Activated CD8-positive, alpha-beta memory T cell treated with anti-CD3 and anti-CD28 coated beads, Interleukin-2, amount 50 U/mL, for 48 hours (primary cell): ENCODE results near the gene BCL6.

Experiments
- DNase-seq: peaks from one replicate; pipeline ENCODE4 v3.0.0-alpha.2; 2020

The BCL6 gene

DNA sequence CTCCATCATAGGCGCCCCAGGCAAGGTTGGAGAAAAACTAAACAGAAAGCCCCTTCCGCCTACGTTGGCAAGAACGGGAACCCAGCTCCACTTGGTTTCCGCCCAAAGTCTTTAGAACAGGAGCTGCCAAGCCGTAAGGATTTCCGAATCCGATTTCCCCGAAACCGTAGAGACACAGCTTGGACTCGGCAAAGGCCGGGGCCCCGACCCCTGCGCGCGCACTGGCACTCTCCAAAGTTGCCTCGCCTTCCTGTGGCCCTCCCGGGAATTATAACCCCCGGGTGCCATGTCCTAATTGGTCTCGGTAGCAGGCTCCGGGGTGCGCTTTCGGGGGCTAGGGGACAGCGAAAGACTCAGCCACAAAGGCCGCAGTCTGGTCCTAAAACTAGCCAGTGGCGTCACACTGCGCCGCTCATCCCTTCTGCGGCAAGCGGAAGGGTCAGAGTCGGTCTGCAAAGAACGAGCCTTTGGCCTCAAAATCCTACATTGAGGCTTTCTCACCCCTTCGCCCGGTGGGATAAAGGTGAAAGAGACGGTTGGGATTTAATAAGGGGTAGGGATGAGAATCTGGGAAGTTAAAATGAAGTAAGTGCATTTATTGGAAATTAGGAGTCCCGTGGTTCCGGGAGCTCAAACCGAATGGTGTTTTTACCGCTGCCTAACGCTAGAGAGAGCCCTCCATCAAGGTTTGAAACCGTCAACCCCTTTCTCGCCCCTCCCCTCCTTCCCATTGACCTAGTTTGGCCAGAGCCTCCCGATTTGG is 6.8 kb downstream of the BCL6 start:
- peak; percentile 81 for DNase-seq

DNA sequence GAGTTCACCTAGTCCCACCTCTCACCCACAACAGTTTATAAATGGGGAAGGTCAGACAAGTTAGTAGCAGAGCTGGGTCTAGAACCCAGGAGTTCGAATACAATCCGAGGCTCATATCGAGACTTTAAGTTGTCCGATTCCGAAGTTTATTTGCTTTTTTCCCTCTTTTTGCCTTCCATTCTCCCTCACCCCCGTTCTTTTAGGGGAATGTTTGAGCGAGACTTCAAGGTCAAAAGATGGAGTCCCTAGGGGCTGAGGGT is 7.3 kb downstream of the BCL6 start:
- no peak for DNase-seq

DNA sequence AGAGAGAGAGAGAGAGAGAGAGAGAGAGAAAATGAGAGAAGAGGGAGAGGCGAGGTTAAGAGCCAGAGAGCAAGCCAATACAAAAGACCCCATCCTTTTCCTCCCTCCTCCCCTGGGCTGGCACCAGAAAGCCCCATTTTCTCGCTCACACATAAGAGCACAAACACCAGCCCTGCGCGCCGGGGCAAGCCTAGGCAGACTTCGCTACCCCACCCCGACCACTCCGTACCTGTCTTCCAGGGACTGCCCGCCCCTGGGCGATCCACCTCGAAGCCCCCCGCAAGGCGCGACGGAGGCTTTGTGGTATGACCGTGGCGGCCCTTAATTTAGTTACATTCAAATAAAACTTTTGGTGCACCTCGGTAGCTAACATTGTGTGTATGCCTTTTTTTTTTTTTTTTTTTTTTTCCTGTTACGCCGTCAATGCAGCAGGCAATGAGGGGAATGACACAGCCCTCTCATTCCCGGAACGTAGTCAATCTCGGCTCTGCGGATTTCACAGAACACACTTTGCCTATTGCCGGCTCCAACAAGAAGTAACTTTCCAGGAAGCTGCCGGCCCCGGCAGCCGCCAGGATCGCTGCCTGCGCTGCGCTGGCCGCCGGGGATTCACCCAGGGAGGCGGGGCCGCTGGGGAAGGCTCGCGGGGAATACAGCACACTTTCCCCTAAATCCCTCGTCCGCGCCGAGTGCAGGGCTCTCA is 7.7 kb downstream of the BCL6 start:
- DNase-seq: peak; percentile 79

DNA sequence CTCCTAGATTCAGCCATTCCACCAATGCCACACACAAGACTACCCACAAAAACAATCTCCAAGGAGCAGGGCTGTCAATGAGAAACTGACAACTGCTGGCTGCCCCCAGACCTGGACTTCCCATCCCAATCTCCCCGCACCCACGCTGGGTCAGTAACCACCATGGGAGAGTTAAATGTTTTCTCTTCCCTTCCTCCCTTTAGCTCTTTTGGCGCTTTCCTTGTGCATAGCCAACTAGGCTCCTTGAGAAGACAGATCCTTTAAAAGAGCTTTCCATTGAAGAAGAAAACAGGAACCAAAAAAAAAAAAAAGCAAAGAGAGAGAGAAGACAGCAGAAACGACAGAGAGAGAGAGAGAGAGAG is 8.3 kb downstream of the BCL6 start:
- no peak for DNase-seq

DNA sequence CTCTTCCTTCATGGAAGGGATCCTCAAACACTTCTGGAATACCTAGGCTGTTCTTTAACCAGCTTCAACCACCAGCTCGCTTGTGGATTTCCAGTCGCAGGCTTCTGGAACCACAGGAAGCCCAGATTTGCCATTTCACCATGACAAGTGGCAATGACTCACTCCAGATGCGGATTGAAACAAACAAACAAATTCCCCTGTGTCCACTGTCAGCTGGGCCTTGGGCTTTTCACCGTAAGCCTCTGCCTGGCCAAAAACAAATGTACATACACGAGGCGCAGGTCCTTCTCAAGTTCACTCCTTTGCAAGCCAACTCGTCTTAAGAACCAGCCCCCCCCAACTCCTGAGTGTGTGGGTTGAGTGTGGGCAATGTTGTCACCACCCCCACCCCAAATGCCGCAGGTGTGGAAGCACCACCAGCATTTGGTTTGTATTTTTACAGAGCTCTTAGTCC is 8.8 kb downstream of the BCL6 start:
- no peak for DNase-seq

DNA sequence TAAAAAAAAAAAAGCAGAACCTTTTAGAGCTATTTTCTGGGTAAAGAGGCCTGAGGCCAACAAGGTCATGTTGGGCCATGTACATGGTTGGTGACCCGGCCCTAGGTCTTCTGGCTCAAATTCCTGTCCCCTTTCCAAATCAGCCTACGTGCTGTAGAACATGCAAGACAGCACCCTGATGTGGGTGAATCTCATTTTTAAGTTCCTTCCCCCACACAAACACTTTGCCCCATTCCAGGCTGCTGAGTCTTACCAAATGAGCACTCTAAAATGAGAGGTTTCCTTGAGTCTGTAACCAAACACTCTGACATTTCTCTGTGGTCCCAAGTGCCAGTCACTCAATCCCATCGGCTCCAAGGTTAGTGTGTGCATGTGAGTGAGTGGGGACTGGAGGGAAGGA is 9.4 kb downstream of the BCL6 start:
- no peak for DNase-seq

DNA sequence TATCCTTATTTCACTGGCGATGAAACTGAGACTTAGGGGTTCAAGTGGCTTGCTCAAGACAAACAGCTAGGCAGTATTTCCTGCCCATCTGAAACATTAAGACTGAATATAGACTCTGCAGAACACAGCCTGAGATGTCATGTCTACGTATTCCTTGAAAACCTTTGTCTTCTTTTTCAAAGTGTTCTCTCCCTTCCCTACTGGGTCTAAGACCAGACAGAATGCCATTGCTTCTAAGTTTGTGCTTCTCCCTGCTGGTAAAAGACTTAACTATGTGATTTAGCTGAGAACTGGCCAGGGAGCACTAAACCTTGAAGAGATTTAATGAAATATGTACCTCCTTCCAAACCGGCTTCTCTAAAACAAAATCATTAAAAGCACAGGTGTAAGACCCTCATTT is 9.9 kb downstream of the BCL6 start:
- DNase-seq: no peak

DNA sequence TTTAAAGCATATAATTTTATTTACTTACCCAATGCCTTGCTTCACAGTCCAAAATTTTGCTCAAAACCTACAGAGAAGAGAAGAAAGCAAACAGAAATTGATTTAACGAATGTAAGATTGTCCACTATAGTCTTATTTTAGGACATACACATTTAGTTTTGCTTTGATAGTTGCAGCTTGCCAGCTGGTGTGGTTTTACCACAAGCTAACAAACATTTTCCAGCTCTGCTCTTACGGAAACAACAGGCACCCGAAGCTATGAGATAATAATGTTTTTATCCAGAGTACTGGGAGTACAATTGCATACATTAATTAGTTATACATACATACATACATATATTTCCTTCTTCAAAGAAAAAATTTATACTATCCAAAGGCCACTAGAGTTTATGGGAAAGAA is 10.4 kb downstream of the BCL6 start:
- DNase-seq: no peak

DNA sequence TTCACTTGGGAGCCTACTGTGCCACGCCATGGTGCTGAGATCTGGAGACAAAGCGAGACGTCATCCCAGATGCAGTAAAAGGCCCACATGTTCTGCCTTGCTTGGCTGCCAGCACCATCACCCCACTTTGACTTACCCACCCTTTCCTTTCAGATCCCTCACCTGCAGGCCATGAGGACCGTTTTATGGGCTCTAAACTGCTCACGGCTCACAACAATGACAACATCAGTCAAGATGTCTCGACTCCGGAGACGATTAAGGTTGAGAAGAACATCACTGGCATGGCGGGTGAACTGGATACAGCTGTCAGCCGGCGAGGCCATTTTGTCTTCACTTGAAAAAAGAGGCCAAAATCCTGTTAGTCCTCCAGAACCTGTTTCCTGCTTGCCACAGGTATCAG is 11.9 kb downstream of the BCL6 start:
- DNase-seq: no peak

DNA sequence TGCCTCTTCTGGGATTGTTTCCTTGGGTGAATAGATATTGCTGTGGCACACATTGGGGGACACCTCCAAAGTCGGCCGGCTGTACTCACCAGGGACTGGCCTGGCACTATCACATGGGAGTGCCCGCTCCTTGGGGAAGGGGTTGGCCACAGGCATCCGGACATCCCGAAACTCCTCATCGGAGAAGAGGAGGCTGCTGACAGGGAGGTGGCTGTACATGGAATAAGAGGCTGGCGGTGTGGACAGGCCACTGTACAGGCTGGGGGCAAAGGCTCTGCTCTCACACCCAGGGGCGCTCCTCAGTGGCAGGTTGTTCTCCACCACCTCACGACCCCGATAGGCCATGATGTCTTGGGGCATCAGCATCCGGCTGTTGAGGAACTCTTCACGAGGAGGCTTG is 15.7 kb downstream of the BCL6 start:
- DNase-seq: no peak

DNA sequence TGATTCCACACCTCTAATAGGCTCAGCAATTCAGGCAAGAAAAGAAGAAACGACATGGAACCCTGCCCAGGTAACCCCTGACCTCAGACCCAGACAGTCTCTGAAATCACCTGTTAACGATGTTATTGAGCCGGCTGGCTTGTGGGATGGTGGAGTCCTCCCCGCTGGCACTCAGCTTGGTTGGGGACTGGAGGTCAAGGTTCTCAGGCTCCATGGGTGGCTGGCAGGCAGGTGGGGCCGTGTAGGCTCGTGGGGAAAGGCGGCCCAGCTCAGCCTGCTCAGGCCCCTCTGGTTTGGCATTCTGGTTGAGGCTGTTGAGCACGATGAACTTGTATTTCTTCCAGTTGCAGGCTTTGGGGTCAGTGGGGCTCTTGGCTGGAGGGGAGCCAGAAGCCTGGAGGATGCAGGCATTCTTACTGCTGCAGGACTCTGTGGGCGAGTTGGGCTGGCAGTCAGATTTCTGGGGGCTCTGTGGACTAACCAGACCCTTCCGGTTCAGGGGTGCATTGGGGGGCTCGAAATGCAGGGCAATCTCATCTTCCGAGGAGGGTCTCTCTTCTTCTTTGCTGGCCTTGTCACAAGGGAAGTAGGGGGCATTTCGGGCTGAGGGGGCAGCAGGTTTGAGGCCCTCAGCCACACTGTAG is 16.2 kb downstream of the BCL6 start:
- no peak for DNase-seq

DNA sequence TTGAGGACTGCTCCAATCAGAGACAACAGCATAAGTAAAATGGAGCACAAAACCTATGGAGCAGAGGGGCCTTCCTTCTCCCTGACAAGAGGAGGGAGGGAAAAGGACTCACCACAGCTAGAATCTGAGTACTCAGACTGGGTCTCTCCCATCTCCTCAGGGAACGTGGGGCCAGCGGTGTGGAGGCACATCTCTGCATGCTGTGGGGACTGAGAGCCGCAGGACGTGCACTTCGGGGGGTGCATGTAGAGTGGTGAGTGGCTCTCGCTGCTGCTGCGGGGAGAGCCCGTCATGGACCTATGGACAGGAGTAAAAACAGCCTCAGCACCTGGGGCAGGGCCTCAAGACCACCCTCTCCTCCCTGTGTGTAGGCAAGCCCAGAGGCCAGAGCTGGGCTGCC is 17.0 kb downstream of the BCL6 start:
- DNase-seq: no peak

DNA sequence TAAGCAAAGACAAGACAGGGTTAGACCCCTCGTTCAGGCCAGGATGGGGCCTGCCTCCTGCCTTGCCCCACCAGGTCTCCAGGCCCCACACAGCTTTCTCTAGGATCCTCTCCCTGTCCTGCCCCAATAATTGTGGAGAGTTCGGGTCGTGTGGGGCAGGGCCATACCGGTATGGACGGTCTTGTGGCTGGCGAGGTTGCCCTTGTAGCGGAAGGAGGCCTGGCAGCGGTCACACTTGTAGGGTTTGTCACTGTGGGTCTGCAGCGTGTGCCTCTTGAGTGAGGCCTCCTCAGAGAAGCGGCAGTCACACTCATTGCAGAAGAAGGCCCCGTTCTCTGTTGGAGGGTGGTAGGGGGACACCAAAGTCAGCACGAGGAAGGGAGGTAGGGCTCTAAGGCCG is 18.7 kb downstream of the BCL6 start:
- DNase-seq: no peak

DNA sequence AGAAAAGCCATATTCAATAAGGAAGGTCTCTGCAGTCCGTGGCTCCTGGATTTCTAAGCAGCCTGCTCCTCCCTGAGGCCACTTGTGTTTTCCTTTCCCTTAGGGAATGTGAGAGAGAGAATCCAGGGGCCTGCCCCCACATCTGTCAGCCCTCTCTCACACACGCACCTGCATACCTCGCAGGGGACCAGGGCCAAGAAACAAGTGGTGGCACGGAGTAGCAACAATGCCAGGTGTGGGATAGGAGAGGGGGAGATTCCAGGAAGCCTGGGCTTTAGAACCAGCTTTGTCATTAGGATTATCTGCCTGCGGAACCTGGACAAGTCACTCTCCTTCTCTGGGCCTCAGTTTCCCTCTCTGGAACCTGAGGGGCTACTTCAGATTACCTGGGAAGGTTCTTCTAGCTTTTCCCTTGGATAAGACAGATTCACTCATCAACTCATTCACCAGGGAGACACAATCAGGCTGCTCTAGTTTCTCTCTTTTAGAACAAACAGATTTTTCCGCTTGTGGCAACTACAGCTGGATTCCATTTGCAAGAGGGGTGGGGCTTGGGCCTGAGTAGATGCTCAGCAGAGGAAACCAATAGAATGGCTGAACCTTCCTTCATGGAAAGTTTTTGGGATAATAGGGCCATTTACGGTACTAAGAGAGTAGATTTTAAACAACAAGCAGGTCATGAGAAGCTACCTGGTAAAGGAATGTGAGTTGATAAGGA is 19.5 kb downstream of the BCL6 start:
- no peak for DNase-seq

DNA sequence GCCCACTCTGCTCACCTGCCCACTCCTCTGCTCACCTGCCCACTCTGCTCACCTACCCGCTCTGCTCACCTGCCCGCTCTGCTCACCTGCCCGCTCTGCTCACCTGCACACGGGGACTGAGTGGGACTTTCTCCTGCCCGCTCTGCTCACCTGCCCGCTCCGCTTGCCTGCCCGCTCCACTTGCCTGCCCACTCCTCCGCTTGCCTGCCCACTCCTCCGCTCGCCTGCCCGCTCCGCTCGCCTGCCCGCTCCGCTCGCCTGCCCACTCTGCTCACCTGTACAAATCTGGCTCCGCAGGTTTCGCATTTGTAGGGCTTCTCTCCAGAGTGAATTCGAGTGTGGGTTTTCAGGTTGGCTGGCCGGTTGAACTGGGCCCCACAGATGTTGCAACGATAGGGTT is 20.0 kb downstream of the BCL6 start:
- DNase-seq: no peak

DNA sequence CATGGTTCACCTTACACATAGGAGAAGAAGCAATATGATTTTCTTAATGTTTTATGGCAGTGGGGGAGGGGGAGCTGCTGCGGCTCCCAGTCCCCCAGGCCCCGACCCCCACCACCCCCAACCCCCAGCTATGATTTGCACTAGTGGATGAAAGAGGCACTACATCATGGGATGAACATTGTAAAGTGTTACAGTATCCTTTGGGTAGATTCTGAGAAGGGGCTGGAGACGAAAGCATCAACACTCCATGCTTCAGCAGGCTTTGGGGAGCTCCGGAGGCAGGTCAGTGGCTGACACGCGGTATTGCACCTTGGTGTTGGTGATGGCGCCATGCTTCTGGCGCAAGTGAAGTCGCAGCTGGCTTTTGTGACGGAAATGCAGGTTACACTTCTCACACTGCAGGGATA is 23.1 kb downstream of the BCL6 start:
- no peak for DNase-seq

DNA sequence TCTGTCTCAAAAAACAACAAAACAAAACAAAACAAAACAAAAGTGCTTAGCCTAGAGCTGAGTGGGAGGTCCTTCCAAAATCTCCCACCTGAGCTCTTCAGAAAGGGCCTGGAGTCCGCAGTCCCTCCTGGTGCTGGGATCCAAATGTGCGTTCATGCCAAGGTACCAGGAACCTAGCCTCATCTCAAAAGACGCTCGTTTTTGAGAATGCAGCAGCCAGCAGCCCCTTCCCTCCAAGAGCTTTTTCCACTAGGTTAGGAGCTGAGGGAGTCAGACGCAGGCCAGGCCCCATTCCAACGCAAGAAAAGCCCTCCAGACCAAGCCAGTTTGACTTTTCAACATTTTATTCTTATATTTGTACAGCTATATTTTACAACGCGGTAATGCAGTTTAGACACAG is 24.2 kb downstream of the BCL6 start:
- DNase-seq: no peak

DNA sequence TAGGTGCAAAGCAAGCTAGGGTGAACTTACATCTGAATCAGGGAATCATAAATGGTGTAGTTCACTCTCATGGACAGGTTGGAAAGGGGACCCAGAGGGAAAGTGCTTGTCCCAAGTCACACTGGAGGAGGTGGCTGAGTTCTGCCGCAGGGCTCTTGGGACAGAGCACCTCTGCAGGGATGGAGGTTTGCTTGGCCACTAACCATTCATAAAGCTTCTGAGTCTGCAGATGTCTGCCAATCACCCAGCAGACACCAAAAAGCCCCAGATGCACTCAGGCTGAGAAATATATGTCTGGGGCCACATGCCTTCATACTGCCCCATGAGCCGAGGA is 25.0 kb downstream of the BCL6 start:
- no peak for DNase-seq

DNA sequence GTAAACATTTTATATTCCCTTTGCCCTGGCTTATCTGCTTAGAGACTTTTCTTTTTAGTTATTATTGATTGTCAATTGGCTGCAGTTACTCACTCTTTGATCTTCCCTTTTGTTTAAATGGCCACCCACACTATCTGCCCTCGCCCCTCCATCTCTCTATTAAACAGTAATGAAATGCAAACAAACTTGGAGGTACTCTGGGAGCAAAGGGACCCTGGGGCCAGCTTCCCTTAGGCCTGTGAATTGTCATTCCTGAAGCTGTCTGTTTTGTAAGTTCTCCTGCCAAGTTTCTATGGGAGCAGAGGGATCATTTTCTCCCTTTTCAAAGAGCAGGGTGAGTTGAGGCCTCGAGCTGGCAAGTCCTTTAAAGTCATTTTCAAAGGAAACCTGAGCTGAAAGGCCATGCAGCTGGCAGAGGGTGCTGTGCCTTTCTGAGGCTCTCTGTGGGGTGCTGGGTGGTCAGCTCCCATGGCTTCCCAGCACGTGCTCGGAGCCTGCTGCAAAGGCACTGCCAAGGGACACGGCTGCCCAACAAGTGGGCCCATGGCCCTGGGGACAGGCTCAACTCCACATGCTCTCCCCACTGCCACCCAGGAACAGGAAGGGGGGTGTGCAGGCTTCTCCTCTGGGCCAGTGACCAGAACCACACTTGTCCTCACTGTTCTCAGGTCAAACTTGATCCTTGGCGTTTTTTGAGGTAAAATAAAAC is 25.5 kb downstream of the BCL6 start:
- DNase-seq: no peak

DNA sequence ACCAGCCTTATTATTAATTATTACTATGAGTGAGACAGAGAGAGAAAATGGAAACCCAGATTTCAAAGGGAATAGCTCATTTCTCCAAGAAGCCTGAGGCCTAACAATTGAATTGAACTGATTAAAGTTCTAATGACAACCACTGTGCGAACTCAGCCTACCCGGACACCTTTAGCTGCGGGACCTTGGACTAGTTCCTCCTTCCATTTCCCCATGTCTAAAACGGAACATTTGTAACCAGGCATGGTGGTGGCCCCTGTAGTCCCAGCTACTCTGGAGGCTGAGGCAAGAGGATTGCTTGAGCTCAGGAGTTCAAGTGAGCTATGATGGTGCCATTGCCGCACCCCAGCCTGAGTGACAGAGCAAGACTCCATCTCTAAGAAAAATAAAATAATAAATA is 26.5 kb downstream of the BCL6 start:
- DNase-seq: no peak

DNA sequence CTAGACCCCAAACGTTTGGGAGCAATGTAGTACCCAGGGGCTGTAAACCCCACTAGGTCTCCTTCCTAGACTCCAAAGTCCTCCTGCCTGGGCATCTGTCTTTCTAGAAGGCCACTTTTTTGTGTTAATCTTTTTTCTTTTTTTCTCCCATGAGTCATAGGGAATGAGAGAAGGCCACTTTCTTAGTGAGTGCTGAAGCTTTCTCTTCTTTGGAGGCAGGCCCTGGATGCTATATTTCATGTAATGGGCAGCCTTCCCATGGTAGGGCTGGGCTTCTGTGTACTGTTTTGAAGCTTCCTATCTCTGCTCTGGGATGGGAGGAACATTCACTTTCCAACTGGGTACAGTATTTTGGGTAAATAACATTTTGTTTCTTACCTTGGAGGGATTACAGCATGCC is 27.7 kb downstream of the BCL6 start:
- no peak for DNase-seq

DNA sequence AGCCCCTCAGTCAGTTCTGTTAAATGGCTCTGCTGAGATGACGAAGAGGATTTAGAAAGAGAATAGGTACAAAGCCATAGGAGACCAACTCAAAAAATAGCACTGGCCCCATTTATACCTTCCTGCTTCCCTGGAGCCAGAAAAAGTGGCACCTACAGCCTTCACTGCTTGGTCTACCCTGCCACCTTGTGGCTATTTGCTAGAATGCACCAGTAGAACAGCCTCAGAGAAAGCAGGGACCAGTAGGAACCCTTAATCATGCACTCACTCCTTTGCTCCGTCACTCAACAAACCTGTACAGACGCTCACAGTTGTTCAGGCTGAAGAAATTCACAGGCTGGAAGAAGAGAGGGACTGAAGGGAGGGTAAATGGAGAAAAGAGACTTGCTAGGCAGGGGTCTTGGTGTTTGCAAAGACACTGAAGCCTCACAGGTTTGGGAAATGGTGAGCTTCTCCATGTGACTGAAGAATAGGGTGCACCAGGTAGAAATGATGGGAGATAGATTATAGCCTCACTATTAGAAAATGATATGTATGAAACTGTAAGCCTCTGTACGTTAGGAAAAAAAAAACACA is 30.8 kb downstream of the BCL6 start:
- peak; percentile 79 for DNase-seq

DNA sequence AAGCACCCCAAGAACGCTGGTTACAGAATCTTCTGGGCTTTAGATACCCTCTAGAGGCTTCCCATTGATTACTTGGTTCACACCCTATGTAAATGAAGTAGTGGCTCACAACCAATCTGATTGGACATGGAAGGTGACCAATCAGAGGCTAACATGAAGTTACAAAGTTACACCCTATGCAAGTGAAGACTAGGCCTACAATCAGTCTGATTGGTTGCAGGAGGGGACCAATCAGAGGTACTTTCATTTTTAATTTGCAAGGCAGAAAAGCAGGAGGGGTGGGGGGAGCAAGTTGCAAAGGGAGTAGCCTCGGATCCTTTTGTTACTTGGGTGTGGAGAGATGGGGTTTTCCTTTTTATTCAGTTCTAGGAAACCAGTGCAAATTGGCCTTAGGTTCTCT is 31.8 kb downstream of the BCL6 start:
- no peak for DNase-seq
